ENCODE data around the gene NFAM1.

NFAM1 gene

DNA sequence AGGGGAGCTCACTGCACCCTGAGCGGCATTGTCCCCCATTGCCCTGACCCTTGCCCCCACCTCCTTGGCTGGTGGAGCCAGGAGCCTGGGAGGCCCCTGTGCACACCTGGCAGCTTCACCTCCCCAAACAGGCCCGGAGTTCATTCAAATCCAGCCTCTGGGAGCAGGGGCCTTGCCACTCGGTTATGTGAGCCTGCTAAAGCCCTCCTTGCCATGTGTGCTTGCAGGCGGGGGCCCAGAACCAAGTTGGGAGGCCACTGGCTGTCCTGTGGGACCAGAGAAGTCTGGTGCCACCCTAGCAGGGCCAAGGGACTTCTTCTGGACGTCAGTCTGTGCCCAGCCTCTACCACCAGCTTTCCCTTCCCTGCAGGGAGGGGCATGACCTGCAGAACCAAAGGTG is 48.9 kb downstream of the NFAM1 start:
- DNase-seq (ENCODE audit: low spot score): no peak

DNA sequence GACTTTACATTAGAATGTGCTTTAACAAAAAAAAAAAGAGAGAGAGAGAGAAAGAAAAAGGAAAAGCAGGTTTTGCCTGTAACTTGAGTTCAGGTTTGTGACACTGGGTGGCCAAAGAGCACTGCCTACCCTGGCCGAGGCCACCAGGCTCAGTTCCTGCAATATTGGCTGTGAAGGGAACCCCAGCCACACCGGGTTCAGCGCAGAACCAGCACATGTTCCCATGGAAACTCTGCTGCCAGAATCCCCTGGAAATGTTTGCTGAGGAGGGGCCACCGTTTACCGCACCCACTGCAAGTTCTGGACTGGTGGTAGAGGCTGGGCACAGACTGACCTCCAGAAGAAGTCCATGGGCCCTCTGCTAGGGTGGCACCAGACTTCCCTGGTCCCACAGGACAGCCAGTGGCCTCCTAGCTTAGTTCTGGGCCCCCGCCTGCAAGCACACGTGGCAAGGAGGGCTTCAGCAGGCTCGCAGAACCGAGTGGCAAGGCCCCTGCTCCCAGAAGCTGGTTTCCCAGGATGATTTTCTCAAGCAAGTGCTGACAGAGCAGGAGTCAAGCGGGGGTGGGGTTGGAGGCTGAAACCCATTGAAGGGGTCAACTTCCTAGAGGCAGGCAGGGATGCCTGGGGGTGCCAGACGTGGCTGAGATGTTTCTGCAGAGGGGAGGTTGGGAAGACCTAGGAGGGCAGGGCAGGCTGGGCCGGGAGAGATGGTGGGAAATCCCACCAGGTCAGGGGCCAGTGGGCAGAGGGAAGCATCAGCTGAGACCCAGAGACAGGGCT is 51.2 kb downstream of the NFAM1 start:
- no peak for DNase-seq (ENCODE audit: low spot score)

DNA sequence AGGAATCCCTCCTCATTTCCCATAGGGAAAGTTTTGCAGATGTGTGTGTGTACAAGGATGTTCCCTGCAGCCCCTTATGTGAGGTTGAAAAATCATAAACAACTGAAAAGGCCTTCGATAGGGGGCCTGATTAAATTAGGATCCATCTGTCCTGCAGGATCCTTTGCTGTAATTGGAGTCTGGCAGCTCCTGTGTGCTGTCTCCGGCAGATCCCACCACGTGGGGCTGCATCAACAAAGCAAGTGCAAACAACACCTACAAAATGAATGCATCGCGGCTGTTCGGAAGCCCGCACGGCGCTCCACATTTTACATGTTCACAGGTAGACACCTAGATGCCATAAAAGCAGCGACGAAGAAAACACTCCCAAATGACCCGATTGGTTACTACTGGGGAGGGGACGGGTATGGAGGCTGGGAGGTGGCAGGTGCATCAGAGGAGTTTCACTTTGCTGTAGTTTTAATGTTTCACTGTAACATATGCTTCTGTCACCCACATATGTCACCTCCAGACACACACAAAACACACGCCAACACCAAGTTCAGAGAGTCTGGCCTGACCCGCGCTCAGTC is 52.2 kb downstream of the NFAM1 start:
- no peak for DNase-seq (ENCODE audit: low spot score)

DNA sequence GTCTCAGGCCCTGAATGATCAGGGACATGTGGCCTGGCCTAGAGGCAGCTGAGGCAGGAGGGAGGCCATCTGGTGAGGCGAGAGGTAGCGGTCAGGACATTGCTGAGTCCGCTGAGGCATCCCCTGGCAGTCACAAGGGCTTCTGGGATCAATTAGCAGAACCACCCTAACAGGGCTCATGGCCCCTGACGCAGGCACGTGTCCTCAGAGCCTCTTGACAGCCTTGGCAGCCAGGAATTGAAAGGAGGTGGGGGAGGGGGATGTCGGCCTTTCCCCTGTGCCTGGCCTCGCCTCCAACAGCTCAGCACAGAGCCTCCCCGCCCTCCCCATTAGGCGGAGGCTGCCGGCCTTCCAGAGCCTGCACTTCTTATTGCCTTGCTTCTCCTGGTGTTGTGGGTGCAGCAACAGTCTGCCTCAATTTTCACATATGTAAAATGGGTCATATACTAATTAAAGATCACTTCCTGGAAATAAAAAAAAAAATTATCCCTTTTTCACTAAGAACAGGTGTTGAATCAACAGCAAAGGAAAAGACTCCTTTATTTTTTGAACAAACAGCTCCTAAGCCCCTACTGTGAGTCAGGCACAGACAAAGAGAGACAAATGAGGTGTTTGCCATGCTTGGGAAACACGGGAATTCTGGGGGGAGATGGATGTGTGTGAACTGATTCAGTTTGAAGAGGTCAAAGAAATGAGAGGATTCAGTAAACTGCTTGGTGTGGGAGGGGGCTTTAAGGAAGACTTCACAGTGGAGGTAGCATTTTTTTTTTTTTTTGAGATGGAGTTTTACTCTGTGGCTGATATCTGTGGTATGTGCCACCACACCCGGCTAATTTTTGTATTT is 55.3 kb downstream of the NFAM1 start:
- peak; percentile 80 for DNase-seq (ENCODE audit: low spot score)

DNA sequence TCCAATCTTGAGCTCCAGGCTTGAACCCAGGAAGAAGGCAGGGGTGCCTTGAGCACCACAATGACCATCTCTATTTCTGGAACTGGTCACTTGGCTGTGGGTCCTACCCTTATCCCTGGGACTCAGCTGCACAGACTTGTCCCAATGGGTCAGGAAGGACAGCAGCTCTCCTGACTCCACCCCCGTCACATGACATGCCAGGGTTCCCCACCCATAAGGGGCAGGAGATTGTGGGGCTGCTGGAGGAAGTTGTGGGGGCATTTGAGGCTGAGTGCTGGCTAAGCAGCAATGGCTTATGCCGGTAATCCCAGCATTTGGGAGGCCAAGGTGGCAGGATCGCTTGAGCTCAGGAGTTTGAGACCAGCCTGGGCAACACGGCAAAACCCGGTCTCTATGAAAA is 56.2 kb downstream of the NFAM1 start:
- no peak for DNase-seq (ENCODE audit: low spot score)

DNA sequence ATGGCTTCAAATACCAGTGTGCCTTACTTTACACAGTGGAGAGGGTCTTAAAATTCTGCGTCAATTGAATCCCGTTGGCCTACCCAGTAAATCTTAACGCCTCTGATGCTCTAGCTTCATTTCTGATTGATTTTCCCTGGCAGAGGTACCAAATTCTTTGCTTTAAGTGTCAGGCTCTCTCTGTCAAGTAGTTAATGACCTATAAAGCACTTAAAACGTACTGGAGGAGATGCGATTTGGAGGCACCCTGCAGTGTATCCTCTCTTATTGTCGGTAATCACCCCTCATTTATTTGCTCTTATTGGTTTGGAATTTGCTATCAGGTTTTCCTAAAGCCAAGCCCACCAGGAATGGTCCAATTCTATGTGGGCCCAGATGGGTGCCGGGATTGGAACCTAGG is 59.2 kb downstream of the NFAM1 start:
- DNase-seq (ENCODE audit: low spot score): no peak

DNA sequence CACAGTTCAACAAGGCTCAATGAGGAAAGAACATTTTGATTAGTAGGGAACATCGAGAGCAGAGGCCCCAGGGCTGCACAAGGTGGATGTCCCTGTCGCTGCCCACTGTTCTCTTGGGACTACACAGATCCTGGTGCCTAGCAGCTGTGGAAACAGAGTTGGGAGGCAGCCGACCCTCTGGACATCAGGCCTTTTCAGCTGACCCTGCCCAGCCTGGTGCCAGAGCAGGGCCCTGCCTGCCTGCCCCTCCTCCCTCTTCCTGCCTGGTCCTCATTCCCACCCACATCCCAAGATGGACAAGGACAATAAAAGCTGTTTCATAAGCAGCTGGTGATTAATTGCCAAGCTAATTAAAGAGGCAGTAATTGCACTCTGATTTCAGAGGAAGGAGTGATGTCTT is 60.7 kb downstream of the NFAM1 start:
- no peak for DNase-seq (ENCODE audit: low spot score)

DNA sequence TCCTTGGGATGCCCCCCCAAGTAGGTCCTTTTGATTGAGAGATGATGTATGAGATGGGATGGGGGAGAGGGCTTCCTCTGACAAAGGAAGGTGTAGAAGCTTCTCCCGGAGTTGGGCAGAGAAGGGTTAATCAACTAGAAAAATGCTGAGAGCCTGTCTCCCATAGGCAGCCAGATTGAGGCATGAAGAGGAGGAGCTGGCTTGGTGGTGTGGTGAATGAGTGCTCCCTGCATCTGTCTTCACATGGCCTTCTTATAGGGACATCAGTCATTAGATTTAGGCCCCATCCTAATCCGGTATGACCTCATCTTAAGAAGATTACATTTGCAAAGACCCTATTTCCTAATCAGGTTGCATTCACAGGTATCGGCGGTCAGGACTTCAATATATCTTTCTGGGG is 61.1 kb downstream of the NFAM1 start:
- no peak for DNase-seq (ENCODE audit: low spot score)

DNA sequence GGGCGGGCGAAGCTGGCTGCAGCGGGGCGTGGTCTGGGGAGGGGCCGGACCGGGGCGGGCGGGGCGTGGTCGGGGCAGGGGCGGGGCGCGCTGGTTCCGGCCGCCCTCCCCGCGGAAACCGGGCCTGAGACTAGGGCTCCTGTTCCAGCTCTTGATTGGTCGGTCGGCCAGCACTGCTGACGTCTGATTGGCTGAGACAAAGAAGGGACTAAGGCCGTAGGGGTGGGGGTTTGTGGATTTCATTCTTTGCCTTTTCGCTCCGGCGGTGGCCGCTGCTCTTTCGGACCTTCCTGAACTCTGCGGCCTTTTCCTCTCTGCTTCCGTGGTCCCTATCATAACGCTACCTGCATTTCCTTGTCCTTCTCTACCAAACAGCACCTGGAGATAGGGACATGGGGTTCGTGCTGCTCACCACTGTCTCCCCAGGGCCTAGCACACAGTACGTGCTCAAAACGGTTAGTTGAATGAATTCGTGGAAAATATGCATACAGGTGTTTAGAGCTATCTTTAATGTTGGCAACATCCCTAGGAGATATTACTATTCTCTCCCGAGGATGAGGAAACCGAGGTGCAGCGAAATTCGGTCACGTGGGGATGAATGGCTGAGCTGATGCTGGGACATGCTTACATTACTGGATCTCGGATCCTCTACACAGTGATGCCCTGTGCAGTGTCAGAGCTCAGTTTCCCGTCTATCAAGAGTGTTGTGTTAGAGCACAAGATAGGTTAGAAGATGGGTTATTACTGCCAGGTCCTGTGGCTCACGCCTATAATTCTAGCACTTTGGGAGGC is 62.8 kb downstream of the NFAM1 start:
- DNase-seq (ENCODE audit: low spot score): peak; percentile 98

DNA sequence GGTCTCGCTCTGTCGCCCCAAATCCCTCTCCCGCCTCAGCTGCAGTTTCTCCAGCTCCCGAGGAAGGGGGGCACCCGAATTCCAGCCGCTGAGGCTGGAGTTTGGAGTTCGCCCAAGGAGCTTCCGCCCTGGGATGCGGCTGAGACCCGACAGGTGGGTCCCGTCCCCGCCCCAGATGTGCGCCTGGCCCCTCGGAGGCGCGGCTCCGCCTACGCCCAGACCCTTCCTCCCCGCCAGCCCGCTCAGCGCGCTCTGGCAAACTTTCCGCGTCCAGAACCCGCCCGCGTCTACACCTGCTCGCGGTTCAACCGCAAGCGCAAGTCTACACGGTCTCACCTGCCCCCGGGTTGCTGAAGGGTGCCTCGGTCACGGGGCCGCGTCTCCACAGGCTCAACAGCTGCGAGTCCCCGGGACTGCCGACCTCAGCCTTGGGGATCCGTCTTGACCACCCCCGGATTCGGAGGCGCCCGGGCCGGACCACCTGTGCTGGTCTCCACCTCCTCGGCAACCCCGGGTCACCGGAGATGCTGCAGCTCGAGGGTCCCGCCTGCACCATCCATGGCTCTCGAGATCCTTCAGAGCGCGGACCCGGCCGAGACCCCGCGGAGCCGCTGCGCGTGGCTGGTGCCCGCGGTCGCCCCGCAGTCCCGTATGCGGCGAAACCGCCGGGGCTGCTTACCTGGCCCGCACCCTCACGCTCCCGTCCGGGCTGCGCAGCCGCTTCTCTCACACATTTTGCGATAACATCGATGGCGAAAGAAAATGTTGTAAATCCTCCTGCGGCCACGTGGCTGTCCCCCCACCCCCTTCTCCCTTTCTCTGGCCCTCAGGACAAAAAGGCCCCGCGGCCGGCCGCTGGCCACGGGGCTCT is 63.6 kb downstream of the NFAM1 start:
- DNase-seq (ENCODE audit: low spot score): peak; percentile 60

DNA sequence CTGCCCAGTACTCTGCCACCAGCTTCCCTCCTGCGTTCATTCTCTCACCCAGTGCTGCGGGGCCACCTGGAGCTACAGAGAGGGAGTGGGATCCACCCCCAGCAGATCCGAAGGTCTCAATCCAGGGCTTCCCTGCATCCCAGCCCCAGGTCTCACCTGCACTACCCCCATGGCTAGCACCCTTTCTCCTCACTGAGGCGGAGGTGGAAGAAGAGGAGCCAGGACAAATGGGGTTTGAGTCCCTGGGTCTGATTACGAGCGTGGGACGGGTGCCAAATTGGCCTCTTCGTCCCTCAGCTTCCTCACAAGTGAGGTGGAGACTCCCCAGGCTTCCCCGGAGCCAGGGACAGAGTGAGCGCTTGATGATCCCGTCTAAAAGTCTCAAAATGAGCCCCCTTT is 64.2 kb downstream of the NFAM1 start:
- no peak for DNase-seq (ENCODE audit: low spot score)

DNA sequence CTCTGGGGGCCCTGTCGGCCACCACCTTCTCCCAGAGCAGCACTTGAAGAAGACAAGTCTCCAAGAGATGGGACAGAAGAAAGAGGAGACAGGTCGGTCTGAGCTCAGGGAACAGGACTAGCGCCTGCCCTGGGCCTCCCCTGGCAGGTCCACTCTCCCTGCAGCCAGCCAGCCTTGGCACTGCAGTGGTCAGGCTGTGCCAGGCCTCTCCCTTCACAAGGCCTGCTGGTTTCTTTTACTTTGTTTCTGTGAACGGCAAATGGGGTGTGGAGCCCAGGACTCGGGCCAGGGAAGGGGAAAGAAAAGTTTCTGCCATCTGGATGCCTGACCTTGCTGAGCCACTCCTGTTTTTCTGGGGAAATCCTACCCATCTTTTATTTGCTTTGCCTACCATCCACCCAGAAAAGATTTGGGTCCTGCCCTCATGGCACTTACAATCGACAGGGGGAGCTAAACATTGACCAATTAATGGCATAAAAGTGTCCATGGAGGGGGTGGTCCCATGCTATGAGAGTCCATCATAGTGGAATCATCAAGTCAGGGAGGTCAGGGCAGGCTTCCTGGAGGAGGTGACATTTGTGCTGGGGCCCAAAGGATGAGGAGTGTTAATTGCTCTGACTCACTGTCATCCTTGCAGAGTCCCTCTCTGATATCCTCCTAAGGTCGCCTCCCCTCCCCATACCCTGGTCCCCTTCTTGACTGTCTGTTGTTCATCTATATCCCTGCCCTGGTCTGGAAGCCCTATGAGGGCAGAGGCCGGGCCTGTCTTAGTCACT is 65.2 kb downstream of the NFAM1 start:
- no peak for DNase-seq (ENCODE audit: low spot score)

DNA sequence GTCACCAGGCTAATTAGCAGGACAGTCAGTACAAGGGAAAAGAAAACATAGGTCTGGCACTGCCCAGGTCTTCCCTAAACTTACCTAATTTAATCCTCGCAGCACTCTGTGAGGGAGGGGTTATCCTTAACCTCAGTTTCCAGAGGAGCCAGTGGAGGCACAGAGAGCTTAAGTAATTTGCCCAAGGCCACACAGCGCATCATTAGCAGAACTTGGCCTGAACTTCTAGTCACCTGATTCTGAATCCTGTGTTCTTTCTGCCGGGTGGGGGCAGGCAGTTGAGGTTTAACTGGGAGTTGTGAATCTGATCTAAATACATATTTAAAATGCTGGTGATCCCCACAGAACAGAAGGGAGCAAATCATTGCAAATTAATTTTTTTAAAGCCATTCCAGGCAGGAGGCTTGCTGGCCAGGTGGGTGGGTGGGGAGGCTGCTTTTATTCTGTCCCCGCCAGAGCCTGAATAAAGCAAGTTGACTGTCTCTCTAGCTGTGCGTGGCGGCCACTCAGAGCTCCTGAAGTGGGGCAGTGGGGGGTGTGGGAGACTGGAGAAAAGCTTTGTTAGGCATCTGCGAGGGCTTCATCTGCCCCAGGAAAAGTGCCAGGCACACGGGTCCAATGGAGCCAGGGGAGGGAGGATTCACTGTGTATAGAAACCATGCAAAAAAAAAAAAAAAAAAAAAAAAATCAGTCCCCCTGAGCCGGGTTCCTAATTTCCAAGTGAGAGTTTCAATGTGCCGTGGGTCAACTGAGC is 66.1 kb downstream of the NFAM1 start:
- DNase-seq (ENCODE audit: low spot score): no peak

DNA sequence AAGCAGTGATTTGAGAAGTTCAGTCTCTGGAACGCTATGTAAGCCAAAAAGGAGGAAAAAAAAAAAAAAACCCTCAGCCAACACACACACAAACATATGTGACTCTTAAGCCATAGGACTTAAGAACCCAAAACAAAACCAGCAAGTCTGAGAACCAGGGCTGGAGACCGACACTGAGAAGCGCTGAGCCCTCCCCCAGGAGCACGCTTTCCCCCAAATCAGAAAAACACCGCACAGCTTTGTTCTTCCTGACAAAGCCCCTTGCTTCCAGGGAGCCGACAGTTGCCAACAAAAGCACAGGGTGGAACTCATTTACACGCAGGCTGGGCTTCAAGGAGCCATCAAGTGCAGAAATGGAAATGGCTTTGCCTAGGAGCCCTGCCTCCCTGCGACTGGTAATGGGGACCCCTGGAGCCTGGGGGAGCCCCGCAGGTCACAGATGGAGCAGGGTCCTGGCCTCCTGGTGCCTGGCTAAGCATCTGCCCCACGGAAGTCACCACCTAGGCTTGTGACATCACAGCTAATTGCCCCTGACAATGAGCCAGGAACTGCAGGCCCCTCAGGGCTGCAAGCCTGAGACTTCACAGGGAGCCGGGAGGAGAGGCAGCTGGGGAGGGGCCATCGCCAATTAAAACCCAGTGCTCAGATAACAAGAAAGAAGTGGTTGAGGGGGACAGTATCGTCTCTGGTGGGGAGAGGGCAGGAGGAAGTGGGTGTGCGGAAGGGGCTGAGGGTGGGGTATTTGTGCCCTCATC is 66.9 kb downstream of the NFAM1 start:
- no peak for DNase-seq (ENCODE audit: low spot score)

DNA sequence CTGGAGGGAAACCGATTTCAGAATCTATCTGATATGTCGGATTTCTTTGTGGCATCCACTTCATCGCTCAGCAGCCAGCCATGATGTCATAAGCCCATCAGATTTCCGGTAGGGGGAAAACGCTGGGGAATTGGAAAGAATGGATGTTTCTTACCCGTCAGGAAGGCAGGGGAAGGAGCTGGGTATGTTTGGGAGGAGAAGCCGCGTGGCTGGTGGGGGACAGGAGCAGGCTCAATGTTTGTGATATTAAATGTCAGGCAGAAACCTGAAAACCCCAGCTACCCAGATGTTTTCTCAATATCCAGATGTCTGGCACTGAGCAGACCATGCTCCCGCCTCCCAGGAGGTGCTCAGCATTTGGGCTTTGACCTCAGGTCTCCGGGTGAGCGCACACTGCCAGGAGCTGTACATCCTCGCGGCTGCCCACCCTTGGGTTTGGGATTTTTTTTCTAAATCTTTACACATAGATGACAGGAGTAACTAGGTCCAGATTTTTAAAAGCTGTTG is 67.5 kb downstream of the NFAM1 start:
- no peak for DNase-seq (ENCODE audit: low spot score)

DNA sequence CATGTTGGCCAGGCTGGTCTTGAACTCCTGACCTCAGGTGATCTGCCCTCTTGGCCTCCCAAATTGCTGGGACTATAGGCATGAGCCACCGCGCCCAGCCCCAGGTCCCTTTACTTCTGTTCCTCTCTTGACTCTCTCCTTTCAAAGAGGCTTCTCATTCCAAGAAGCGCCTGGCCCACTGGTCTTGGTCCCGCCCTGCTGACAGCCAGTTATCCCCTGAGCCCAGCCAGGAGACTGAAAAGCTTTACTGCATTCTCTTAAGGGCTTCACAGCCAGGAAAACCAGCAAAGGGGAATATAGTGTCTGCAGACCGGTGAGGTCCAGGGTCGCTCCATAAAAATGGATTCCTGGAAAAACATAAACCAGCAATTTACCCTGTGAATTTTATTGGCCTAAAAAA is 68.3 kb downstream of the NFAM1 start:
- no peak for DNase-seq (ENCODE audit: low spot score)

DNA sequence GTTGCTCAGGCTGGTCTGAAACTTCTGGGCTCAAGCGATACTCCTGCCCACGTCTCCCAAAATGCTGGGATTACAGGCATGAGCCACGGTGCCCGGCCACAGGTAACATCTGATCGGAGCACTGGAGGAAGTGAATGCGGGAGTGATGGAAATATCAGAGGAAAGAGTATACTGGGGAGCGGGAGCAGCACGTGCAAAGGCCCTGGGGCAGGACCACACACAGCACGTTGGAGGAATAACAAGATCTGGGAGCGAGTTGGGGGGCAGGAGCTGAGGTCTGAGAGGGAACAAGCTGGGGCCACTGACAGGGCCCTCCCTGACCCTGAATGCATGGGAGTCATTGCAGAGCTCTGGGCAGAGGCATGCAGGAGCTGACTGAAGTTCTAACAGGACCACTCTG is 70.7 kb downstream of the NFAM1 start:
- DNase-seq (ENCODE audit: low spot score): no peak

DNA sequence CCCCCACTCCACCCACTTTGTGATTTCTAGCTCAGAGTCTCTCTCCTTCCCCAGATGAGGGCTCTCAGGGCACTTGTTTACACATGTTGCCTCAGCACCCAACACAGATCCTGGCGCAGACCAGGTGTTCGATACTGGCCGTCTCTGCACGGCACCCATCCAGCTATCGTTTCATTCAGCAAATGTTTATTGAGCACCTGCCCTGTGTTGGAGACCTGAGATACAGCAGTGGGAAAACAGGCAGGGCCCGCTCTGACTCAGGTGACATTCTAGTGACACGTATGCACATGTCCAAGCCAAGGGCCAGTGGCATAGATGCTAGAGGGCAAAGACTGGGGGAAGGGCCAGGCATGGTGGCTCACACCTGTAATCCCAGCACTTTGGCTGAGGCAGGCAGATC is 71.9 kb downstream of the NFAM1 start:
- no peak for DNase-seq (ENCODE audit: low spot score)
